Amniotic epithelial cell (primary cell): ENCODE data around the gene SHANK1.

Experiments used
- DNase-seq: peaks from one replicate; pipeline ENCODE4 v3.0.0-alpha.2; 2010; ENCODE audit warnings: low read depth

Gene SHANK1

GRCh38 chr19:50686310-50687032 is 33.1 kb downstream of the SHANK1 start:
- no peak for DNase-seq

GRCh38 chr19:50679177-50680125 is 40.2 kb downstream of the SHANK1 start:
- peak; percentile 36 for DNase-seq

GRCh38 chr19:50678323-50678722 is 41.3 kb downstream of the SHANK1 start:
- no peak for DNase-seq

- DNase-seq: no peak
These were observed 42.0 kb downstream of the SHANK1 start for GRCh38 chr19:50677636-50678035.

GRCh38 chr19:50676625-50677197 is 42.9 kb downstream of the SHANK1 start:
- no peak for DNase-seq

- DNase-seq: no peak
These were observed 46.5 kb downstream of the SHANK1 start for GRCh38 chr19:50673118-50673517.

- DNase-seq: no peak
These were observed 49.6 kb downstream of the SHANK1 start for GRCh38 chr19:50670102-50670380.

- peak; percentile 16 for DNase-seq
These were observed 50.1 kb downstream of the SHANK1 start for GRCh38 chr19:50669302-50670101.

GRCh38 chr19:50668879-50669278 is 50.7 kb downstream of the SHANK1 start:
- DNase-seq: no peak

- DNase-seq: no peak
These were observed 51.2 kb downstream of the SHANK1 start for GRCh38 chr19:50668416-50668815.

GRCh38 chr19:50667759-50668231 is 51.8 kb downstream of the SHANK1 start:
- DNase-seq: no peak

- DNase-seq: no peak
These were observed 52.3 kb downstream of the SHANK1 start for GRCh38 chr19:50667177-50667758.

GRCh38 chr19:50666346-50667176 is 53.0 kb downstream of the SHANK1 start:
- DNase-seq: no peak

GRCh38 chr19:50664204-50664603 is 55.4 kb downstream of the SHANK1 start:
- DNase-seq: no peak

- DNase-seq: no peak
These were observed 56.2 kb downstream of the SHANK1 start for GRCh38 chr19:50663482-50663790.

- no peak for DNase-seq
These were observed 56.7 kb downstream of the SHANK1 start for GRCh38 chr19:50662651-50663481.

- DNase-seq: no peak
These were observed 57.6 kb downstream of the SHANK1 start for GRCh38 chr19:50661766-50662650.

- no peak for DNase-seq
These were observed 58.6 kb downstream of the SHANK1 start for GRCh38 chr19:50661023-50661422.

- no peak for DNase-seq
These were observed 59.6 kb downstream of the SHANK1 start for GRCh38 chr19:50660088-50660366.
